Measurements from ENCODE around the gene CLK3.

CLK3 gene

DNA sequence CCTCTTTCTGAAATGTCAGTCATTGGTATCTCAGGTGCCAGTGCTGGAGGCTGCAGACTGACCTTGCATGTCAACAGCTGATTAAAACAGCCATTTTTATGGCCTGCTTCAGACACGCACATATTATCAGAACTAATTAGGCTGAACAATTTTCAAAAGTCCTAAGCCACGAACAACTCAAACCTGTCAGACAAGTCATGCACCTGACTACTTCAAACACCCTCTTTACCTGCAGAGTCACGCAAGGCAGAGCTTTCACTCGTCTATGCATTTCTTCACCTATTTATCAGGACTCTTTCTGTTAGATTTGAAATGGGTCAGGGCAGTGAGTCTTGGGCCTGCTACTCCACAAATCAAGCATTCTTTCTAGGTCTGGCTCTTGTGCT is 26.7 kb downstream of the CLK3 start:
- H3K27ac ChIP-seq (ENCODE audit: low read length): no peak overlapping the region

DNA sequence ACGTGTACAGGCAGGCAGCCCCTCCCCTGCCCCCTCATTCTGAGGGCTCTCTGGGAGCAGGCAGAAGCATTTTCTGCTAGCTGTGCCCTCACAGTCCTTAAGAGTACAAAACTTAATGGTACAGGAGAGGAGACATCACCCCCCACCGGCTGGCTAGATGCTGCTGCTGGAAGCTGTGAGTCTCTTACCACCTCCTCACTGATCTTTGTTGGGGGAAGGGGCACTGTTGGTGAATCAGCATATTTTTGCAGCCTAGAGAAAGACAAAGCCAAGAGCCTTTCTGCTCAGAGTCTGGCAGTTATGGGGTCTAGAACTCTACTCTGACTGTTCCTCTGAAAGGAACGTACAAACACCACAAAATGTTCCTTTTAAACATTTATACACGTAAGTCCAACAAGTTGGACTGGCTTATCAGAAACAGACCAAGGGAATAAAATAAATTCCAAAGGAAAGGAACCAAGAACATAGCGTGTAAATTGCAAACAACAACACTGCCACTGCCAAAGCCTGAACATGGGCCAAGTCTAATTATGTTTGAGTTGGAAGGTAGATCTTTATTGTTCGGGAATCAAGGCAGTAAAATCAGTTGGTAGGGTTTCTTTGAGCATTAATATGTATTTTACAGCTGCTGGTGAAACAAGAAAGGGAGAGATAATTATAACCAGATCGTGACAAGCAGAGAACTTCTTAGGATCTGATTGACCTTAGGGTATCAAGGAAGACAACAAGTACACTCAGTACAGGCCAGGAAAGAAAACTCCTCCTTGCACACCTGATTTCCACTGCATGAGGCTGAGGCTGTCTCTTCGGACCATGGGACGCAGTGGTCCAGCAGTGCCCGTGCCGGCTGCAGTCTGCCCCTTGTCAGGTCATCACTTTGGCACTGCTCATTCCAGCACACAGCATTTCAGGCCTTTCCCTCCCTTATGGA is 27.4 kb downstream of the CLK3 start:
- peaks cover 44% of the 10 kb centered on the region for H3K36me3 ChIP-seq (replicated peaks; ENCODE audit: low read depth, low read length)
- H2AFZ ChIP-seq (ENCODE audit: low read depth, low read length): no peak overlapping the region
- H3K27ac ChIP-seq (ENCODE audit: low read length): no peak overlapping the region
- no peak for TF ChIP-seq EZH2phosphoT487 (IDR thresholded peaks at IDR 0.05; ENCODE audit: low read depth)
- TF ChIP-seq, protein P1, sequence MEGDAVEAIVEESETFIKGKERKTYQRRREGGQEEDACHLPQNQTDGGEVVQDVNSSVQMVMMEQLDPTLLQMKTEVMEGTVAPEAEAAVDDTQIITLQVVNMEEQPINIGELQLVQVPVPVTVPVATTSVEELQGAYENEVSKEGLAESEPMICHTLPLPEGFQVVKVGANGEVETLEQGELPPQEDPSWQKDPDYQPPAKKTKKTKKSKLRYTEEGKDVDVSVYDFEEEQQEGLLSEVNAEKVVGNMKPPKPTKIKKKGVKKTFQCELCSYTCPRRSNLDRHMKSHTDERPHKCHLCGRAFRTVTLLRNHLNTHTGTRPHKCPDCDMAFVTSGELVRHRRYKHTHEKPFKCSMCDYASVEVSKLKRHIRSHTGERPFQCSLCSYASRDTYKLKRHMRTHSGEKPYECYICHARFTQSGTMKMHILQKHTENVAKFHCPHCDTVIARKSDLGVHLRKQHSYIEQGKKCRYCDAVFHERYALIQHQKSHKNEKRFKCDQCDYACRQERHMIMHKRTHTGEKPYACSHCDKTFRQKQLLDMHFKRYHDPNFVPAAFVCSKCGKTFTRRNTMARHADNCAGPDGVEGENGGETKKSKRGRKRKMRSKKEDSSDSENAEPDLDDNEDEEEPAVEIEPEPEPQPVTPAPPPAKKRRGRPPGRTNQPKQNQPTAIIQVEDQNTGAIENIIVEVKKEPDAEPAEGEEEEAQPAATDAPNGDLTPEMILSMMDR (IDR thresholded peaks at IDR 0.05; ENCODE audit: low read depth, low read length): no peak
- no peaks in the 10 kb centered on the region for H3K9me3 ChIP-seq (ENCODE audit: insufficient read depth, low read length)
- peaks cover 38% of the 10 kb centered on the region for H4K20me1 ChIP-seq (ENCODE audit: insufficient read depth, low read length)
- H3K4me2 ChIP-seq (ENCODE audit: low read length): no peak overlapping the region
- peaks cover 14% of the 10 kb centered on the region for H3K79me2 ChIP-seq (ENCODE audit: low read length)
- H3K9ac ChIP-seq (ENCODE audit: low read length): no peak overlapping the region
- H3K27me3 ChIP-seq (ENCODE audit: low read depth, low read length): no peaks in the 10 kb centered on the region
- no peak overlapping the region for H3K4me3 ChIP-seq (ENCODE audit: low read length)
- no peaks in the 10 kb centered on the region for H3K4me1 ChIP-seq (ENCODE audit: low read length)

More for the DNA sequence above, 26.7 kb downstream of the CLK3 start:
- no peak overlapping the region for H2AFZ ChIP-seq (ENCODE audit: low read depth, low read length)
- H3K4me1 ChIP-seq (ENCODE audit: low read length): no peaks in the 10 kb centered on the region
- H3K9me3 ChIP-seq (ENCODE audit: insufficient read depth, low read length): no peaks in the 10 kb centered on the region
- H3K4me3 ChIP-seq (ENCODE audit: low read length): no peak overlapping the region
- peaks cover 12% of the 10 kb centered on the region for H3K79me2 ChIP-seq (ENCODE audit: low read length)
- TF ChIP-seq EZH2phosphoT487 (IDR thresholded peaks at IDR 0.05; ENCODE audit: low read depth): no peak
- TF ChIP-seq, protein P1 (IDR thresholded peaks at IDR 0.05; ENCODE audit: low read depth, low read length): no peak
- no peak overlapping the region for H3K9ac ChIP-seq (ENCODE audit: low read length)
- peaks cover 47% of the 10 kb centered on the region for H3K36me3 ChIP-seq (replicated peaks; ENCODE audit: low read depth, low read length)
- H3K27me3 ChIP-seq (ENCODE audit: low read depth, low read length): no peaks in the 10 kb centered on the region
- peaks cover 32% of the 10 kb centered on the region; the same call in 1 of the 2 replicates for H4K20me1 ChIP-seq (ENCODE audit: insufficient read depth, low read length)
- no peak overlapping the region for H3K4me2 ChIP-seq (ENCODE audit: low read length)

- no peaks in the 10 kb centered on the region for H3K4me1 ChIP-seq (ENCODE audit: low read length)
- no peak overlapping the region for H3K4me3 ChIP-seq (ENCODE audit: low read length)
- no peak overlapping the region for H3K4me2 ChIP-seq (ENCODE audit: low read length)
- H3K9ac ChIP-seq (ENCODE audit: low read length): no peak overlapping the region
- no peak overlapping the region for H2AFZ ChIP-seq (ENCODE audit: low read depth, low read length)
- H3K9me3 ChIP-seq (ENCODE audit: insufficient read depth, low read length): no peaks in the 10 kb centered on the region
- H3K27ac ChIP-seq (ENCODE audit: low read length): no peak overlapping the region
- TF ChIP-seq, protein P1 (IDR thresholded peaks at IDR 0.05; ENCODE audit: low read depth, low read length): no peak
- no peak for TF ChIP-seq EZH2phosphoT487 (IDR thresholded peaks at IDR 0.05; ENCODE audit: low read depth)
- peaks cover 42% of the 10 kb centered on the region for H3K36me3 ChIP-seq (replicated peaks; ENCODE audit: low read depth, low read length)
- H3K79me2 ChIP-seq (ENCODE audit: low read length): peaks cover 14% of the 10 kb centered on the region
- peaks cover 43% of the 10 kb centered on the region for H4K20me1 ChIP-seq (ENCODE audit: insufficient read depth, low read length)
- H3K27me3 ChIP-seq (ENCODE audit: low read depth, low read length): no peaks in the 10 kb centered on the region
Observed at GRCh38 chr15:74643665-74644204, 28.1 kb downstream of the CLK3 start.

DNA sequence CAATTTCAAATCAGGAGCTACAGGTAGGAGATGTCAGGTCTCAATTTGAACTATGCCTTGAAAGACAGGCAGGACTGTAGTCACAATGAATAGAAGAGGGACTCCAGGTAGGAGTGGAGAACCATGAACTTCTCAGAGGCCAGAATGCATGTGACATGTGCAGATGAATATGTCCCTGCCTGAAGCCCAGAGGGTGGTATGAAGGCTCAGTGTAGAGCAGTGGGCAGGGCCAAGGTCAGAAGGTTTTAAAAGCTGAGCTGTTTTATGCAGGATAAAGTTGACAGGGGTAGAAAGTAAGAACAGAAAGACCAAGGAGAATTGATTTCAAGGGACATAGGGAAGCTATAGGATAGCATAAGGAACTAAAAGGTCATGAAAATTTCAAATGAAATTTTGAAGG is 30.8 kb downstream of the CLK3 start:
- Histone ChIP-seq H2AFZ (ENCODE audit: low read depth, low read length) (no peak overlapping the region), H3K27ac (ENCODE audit: low read length) (no peak overlapping the region), H3K9ac (ENCODE audit: low read length) (no peak overlapping the region), H3K9me3 (ENCODE audit: insufficient read depth, low read length) (no peaks in the 10 kb centered on the region), H3K4me1 (ENCODE audit: low read length) (no peaks in the 10 kb centered on the region), H4K20me1 (ENCODE audit: insufficient read depth, low read length) (peaks cover 37% of the 10 kb centered on the region), H3K36me3 (replicated peaks; ENCODE audit: low read depth, low read length) (peaks cover 27% of the 10 kb centered on the region), H3K4me3 (ENCODE audit: low read length) (no peak overlapping the region), H3K79me2 (ENCODE audit: low read length) (peaks cover 12% of the 10 kb centered on the region), H3K27me3 (ENCODE audit: low read depth, low read length) (no peaks in the 10 kb centered on the region), H3K4me2 (ENCODE audit: low read length) (no peak overlapping the region)
- no peak for TF ChIP-seq EZH2phosphoT487 (IDR thresholded peaks at IDR 0.05; ENCODE audit: low read depth)
- TF ChIP-seq, protein P1 (IDR thresholded peaks at IDR 0.05; ENCODE audit: low read depth, low read length): no peak
